ENCODE results near the gene DUSP9.

DUSP9 gene

GRCh38 chrX:153635788-153636668 lies 11.0 kb upstream of the DUSP9 start:
- peak; percentile 25 for DNase-seq (ENCODE audit: low read depth, low spot score)

- no peak for DNase-seq (ENCODE audit: low read depth, low spot score)
Observed at GRCh38 chrX:153636716-153637115, 10.3 kb upstream of the DUSP9 start.

GRCh38 chrX:153637121-153638040 lies 9.6 kb upstream of the DUSP9 start:
- DNase-seq (ENCODE audit: low read depth, low spot score): no peak

GRCh38 chrX:153638041-153638371 lies 9.0 kb upstream of the DUSP9 start:
- DNase-seq (ENCODE audit: low read depth, low spot score): no peak

- no peak for DNase-seq (ENCODE audit: low read depth, low spot score)
Observed at GRCh38 chrX:153638436-153639176, 8.4 kb upstream of the DUSP9 start.

- DNase-seq (ENCODE audit: low read depth, low spot score): no peak
Observed at GRCh38 chrX:153639177-153640044, 7.6 kb upstream of the DUSP9 start.

- no peak for DNase-seq (ENCODE audit: low read depth, low spot score)
Observed at GRCh38 chrX:153640045-153640686, 6.8 kb upstream of the DUSP9 start.

- no peak for DNase-seq (ENCODE audit: low read depth, low spot score)
Observed at GRCh38 chrX:153640736-153641575, 6.0 kb upstream of the DUSP9 start.

GRCh38 chrX:153641627-153642026 lies 5.4 kb upstream of the DUSP9 start:
- DNase-seq (ENCODE audit: low read depth, low spot score): no peak

GRCh38 chrX:153642051-153642654 lies 4.8 kb upstream of the DUSP9 start:
- DNase-seq (ENCODE audit: low read depth, low spot score): no peak

GRCh38 chrX:153642655-153643430 lies 4.2 kb upstream of the DUSP9 start:
- no peak for DNase-seq (ENCODE audit: low read depth, low spot score)

- DNase-seq (ENCODE audit: low read depth, low spot score): no peak
Observed at GRCh38 chrX:153643431-153644351, 3.3 kb upstream of the DUSP9 start.

GRCh38 chrX:153644356-153645125 lies 2.5 kb upstream of the DUSP9 start:
- DNase-seq (ENCODE audit: low read depth, low spot score): no peak

GRCh38 chrX:153645151-153645550 lies 1.9 kb upstream of the DUSP9 start:
- DNase-seq (ENCODE audit: low read depth, low spot score): no peak

- DNase-seq (ENCODE audit: low read depth, low spot score): no peak
Observed at GRCh38 chrX:153645921-153646488, 998 bp upstream of the DUSP9 start.

Data from iPS DF 19.7 (cell line).